HG03025 (cell line): Measurements from ENCODE around the gene TOMT.

Experiments used
- ATAC-seq: cut with Tn5 transposase; IDR thresholded peaks from one replicate; pipeline ENCODE4 v1.9.1; 2021; ENCODE audit warnings: mild to moderate bottlenecking, moderate library complexity; ENCODE audit not compliant: unreplicated experiment, low FRiP score

TOMT gene

DNA sequence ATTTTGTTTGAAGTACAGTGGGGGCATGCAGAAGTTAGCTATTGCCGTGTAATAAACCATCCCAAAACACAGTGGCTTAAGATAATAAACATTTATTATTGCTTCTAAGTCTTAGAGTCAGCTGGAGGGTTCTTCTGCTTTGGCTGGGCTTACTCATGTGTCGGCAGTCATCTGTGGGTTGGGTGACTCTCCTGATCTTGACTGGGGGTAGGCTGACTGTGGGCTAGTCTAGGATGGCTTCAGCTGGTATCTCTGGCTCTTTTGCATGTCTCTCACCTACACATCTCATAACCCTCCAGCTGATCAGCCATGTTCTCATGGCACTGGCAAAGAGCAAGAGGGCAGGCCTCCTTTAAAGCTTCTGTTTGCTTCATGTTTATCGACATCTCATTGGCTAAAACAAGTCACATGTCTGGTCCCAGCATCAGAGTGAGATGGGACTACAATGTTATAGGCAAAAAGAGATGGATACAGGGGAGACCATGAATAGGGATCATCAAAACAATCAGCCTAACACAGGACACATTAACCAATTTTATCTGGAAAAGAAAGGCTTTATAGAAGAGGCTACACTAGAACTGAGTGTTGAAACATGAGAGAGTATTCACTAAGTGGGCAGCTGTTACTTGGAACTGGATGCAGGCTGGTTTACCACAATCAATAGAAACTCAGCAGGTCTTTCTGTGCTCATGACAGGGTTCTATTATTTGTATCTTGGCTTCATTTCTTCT, 19.9 kb upstream of the TOMT start:
- ATAC-seq = no peak

DNA sequence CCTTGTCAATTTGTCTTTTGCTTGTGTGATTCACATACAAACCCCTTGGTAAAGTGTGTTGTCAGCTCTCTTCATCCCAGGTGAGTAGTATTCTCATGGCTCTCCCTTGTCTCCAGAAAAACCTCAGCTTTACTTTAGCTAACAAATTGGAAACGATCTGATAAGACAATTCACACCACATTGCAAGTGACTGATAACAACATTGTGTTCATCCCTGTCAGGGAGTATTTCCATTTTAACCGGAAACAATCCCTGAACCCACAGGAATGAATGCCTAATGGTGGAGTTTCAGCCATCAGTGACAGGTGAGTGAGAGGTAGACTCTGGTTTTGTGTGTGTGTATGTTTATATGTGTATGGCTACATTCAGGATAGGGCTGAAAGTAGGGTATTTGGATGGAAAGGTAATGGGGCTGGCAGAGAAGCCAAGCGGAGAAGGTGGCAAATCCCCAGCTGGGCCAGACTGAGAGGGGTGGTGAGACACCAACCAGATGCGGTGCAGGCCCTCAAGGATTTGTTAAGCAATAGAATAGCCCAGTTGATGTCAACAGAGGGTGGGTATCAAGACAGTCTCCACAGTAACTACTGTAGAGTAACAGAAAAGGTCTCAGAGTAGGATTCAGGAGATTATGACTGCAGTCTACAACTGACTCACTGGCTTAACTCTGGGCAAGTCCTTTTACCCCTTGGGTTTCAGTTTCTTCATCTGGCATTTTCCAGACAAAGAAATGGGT, 17.5 kb upstream of the TOMT start:
- no peak for ATAC-seq

DNA sequence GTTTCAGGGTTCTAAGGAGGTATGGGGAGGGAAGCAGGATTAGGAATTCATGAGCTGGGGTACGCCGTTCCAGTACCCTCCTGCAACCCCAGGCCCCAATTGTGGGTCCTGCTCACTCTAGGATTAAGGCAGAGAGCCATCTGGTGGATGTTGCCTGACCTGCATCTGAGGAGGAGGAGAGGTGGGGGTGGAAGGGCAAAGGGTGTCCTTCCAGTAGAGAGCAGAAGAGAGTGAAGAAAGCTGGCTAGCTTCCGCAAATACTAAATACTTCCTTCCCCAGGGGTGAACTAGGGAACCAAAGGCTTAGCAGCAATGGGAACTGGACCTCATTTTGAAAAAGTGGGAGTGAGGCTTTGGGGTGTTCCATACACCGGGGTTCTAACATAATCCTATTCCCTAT, 14.4 kb upstream of the TOMT start:
- ATAC-seq = no peak

DNA sequence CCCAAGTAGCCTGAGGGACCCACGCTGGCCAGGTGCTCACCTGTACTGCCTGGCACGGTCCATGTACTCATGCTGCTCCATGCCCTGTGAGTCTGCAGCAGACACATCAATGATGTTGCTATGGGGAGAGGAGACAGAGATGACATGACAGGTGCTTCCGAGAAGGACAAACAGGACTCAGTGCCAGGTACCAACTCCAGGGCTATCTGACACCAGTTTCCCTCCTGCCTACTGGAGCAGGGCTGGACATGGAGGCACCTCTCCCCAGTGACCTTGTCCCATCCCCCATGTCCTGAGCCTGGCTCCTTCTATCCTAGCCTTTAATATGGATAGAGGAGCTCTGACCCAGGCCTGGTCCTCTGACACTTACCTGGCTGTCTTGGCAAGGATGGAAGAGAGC, 7.0 kb upstream of the TOMT start:
- ATAC-seq = no peak

DNA sequence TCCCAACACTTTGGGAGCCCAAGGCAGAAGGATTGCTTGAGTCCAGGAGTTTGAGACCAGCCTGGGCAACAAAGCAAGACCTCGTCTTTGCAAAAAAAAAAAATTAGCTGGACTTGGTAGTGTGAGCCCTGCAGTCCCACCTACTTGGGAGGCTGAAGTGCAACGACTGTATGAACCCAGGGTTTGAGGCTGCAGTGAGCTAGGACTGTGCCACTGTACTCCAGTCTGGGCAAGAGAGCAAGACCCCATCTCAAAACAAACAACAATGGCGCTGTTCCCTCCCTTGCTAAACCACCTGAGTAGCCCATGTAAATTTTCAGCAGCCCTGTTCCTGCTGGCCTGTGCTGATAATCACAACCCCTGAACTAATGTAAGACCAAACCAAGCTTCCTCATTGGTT, 5.7 kb upstream of the TOMT start:
- ATAC-seq = no peak

DNA sequence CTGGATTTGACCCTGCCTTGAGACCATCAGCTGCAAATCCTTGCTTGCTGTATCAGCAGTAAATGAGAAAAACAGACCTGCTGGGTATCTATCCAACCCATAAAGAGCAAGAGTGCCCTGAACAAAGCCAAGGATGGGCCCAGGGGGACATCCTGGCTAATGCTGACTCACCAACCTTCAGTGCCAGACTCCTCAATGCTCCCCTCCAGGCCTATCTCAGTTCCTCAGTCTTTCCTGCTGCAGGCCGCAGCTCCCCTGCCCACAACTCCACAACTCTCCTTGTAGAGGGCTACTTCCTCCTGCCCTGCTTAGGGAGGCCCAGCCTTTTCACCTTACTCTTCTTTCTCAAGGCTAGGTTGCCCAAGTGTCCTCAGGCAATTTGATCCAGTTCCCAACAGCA, 5.3 kb upstream of the TOMT start:
- ATAC-seq = no peak

DNA sequence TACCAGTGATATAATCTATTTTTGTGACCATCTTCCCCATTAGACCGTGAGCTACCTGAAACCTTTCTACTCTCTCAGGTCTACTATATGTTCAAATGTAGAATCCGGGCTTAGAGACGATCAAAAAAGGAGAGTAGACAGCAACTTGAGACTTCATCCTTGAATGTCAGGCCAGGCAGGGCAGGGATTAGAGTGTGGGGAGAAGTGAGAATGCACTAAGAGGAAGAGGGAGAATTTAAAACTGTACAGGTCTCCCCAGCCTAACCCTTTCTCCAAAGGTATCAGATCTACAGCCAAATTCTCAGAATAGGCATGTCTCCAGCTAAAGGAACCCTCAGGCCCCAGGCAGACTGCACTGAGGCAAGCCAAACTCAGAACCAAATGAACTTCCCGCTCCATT, 3.6 kb upstream of the TOMT start:
- no peak for ATAC-seq

DNA sequence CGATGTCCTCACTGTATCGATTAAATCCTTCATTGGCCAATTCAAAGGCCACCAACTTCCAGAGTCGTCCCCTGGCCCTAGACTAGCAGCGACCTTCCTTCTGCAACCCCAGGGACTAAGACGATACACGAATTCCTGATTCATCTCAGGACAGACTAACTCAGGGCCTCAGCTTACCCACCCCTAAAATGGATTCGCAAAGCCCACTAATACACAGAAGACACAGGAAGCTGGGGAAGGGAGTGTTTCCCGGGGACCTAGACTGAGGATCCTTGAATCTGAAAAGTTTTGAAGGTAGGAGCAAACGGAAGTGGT, 3.1 kb upstream of the TOMT start:
- peak; percentile 3 for ATAC-seq

DNA sequence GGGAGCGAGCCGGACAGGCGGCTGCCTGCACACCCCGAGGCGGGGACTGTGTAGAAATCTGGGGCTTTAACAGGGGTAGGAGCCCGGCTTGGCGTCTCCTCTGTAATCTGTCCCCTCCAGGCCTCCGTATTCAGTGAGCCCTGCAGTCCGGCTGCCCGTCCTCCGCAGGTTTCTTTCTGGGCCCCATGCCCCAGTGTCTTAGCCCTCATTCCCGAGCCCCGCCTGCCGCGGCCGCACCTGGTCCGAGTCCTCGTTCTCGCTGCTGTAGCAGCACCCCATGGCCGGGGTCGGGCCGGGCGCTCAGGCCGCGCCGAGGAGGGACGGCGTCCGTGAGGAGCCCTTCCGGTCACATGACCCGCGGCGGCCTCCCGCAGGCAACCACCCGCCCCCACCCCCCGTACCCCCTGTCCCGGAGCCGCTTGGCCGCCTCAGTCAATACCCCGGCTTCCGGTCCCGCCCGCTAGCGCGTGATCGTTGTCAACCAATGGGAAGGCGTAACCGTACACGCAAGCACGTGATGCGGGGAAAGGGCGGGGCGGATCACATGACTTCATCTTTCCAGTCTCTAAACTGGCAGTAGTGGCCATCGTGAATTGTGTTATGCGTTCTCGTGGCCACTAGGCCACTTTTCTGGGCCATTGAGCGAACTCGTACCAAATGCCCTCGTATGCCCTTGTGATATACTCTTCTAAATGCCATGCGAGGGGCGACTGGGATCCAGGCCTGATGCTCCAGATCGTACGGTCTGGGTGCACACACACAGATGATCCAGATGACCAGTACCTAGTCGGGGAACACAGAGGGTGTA, 2.6 kb upstream of the TOMT start, which contains the start of gene LAMTOR1:
Gene LAMTOR1, minus strand, starts transcription at position 352 of the 808 bp plus-strand sequence. Its CDS starts 73 bp downstream, at position 279.
- ATAC-seq = peak; percentile 84

DNA sequence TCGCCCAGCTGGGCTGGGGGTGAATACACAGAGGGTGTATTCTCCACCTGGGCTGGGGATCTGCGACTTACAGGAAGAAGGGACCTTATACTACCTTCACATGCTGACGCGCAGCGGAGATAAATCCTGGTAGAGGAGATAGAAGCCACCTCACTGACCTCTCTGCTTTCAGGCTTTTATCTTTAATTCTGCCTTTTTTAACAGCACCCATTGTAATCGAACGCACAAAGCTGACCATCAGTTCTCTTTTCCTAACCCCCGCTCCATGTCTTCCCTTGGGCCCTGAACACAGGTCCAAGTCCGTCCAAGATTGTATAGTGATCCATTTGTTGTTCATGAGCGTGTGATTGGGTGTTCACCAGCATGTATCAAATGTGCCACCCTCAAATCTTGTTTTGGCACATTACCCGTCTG, 2.0 kb upstream of the TOMT start:
- ATAC-seq = no peak

DNA sequence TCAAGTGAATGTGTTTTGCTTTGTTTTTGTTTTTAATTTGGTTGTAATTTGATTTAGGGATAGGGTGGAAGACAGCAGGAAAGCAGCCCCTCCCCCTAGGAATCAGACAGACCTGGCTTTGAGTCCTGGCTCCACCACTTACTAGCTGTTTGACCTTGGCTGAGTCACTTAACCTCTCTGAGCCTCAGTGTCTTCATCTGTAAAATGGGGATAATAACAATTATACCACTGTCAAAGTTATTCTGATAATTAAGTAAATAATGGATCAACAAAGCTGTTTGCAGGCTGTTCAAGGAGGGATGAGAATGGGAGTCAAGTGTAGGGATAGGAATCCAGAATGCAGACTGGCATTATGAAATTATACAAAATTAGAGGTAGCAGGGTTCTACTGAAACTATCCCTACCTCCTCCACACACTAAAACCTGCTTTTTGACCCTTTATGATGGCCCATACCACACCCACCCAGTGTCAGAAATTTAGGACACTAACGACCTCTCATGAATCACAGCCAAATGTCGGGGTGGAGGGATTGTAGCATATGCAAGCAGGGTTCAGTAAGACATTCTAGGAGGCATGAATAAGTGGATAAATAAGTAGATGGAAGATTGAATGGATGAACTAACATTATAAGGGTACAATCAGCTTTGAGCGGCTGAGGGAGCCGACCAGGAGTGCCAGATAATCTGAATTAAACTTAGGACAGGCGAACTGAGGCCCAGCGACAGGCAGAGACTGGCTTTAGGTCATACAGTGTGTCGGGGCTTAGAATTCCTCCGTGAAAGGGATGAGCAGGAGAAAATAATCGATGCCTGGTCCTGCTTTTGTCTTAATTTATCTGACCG, 5.8 kb downstream of the TOMT start:
- ATAC-seq = no peak

DNA sequence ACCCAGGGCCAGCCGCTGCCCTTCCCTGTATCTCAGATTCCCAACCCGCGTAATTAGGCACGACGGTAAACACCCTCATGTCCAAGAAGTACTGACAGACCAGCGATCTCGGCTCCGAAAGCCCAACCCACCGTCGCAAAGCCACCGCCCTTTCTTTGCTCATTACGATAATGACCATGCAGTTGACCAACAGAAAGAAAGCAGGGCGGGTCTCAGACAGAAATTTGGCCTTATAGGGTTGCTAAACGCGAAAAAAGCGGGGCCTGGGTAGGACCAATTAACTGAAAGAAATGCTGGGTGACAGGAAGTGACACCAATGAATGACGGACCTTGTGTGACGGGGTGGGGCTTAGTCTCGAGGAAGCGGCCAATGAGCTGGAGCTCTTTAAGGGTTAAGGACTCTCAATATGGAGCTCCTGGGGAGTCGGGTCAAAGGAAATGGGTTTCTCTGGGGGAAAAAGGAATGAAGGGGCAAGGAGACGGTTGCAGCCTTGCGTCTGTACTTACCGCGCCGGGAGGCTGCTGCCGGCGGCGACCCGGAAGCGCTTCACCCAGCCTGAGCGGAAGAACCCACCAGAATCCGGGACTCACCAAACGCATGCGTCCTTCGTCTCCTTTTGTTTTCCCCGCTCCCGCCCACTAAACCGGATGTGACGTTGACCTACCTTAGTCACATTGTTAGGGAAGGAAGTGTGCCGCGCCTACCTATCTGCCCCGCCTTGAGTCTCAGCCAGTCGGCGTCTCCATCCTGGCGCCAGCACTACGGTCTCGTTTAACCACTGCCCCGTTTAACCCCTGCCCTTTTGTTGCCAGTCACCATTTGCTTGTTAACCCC, 6.6 kb downstream of the TOMT start, which contains the start of gene ANAPC15:
Gene ANAPC15, minus strand, starts transcription at position 553 of the 835 bp plus-strand sequence. CDS start 1,419 bp downstream, outside the sequence.
- ATAC-seq = peak; percentile 82

DNA sequence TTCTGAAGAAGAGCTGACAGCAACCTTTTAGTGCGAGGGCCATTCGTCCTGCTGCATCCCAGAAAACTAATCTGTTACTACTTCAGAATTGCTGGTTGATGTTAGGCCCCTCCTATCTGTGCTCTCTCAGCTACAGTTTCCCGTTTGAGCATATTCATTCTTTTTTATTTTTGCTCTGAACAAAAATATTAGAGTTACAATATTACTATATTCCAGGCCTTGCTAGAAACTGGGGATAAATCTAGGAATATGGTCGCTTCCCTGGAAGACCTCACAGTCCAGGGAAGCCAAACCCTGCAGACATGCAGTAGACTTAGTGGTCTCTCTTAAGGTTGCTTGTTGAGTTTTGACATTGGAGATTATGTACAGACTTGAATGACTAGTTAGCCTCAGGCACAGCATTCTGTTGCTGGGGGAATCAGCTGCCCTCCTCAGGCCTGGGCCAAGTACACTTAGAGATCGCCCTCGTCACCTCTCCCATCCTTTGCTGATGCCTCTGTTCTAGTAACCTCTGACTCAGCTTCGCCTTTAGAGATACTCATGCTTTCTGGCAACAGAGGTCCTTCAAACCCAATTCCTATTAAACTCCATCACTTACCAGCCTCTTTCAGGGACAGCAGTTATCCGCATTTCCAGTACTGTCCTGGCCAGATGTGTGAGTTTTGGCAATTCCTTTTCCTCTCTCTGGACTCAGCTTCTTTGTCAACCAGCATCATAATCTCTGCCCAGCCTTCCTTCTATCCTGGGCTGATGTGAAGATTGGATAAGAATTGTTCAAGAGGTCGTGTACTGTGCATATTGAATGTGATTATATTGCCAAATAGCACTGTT, 7.5 kb downstream of the TOMT start:
- ATAC-seq = no peak

DNA sequence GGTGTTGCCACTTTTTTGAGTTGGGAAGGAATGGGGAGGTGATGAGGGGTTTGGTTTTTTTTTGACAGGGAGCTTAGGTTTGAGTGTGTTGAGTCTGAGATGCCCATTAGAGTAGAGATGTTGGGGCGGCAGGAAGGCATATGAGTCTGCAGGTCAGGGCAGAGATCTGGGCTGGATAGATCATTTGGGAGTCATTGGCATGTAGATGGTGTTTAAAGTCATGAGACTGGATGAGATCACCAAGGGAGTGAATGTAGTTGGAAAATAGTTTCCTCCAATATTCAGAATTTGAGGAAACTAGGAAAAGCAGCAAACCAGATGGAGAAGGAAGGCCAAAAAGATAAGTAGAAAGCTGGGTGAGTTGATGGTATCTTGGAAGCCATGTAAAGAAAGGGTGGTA, 8.8 kb downstream of the TOMT start:
- ATAC-seq = no peak

DNA sequence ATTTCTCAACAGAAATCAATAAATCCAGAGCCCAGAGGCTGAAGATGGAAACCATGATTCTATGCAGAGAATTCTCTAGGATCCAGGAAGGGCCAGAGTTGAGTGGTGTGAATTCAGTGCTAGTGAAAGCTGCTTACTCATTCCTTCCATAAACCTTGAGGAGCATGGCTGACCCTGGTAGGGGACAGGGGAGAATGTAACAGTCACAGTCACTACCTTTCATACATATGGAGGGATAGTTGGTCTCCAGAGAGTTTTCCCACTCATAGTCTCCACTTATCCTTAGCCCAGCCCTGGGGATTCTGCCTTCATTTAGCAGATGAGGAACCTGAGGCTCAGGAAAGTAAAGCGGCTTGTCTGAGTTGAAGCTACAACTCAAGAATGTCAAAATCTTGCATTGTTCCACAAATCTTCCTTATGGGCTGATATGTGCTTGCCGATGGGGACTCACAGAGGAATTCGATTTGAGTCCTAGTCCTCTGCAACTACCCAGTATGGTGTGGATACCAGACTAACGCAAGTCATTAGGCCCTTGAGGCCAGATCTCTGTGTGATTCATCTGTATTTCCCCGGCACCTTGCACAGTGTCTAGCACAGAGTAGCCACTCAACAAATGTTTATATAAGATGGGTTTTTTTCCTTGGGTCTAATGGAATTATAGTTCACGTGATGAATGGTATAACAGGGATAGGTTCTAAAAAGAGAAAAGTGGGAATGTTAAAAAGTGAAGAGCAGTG, 10.5 kb downstream of the TOMT start:
- ATAC-seq = no peak

DNA sequence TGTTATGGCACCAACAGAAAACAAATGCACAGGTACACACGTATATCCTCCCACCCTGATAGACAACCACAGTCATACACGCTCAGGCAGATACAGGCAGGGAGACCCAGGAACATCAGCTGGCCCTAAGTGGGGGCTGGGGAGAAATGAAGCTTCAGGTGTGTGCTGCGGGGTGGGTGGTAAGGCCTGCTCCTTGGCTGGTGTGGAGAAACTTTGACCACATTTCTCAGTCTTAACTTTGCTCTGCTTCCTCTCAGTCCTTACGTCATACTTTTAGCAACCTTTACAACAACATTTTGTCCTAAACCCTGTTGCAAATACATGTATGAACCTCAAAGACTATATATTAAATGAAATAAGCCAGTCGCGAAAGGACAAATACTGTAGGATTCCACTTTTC, 13.5 kb downstream of the TOMT start:
- ATAC-seq = no peak

DNA sequence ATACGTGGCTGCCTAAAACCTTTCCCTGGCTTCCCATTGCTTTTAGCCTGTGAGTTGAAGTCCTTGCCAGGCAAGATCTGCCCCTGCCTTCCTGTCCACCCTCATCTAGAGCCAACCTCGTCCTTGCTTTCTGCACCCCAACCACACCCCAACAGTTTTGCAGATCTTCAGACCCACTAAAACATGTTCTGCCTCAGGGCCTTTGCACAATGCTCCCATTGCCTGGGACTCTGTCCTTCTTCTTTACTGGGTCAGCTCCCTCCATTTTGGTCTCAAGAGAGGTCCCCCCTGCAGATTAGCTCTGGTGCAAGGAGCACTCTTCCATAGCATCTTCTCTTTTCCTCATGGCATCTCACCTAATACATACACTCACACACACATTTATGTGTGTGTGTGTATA, 15.2 kb downstream of the TOMT start:
- ATAC-seq = no peak

DNA sequence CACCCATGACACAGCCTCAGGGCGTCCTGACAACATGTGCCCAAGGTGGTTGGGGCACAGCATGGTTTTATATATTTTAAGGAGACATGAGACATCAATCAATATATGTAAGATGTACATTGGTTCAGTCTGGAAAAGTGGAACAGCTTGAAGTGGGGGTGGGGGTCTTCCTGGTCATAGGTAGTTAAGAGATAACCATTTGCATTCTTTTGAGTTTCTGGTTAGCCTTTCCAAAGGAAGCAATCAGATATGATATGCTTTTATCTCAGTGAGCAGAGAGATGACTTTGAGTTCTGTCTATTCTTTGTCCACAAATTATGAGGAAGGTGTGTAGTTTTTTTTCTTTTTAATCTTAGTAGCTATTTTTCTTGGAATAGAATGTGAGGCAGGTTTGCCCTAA, 16.9 kb downstream of the TOMT start:
- ATAC-seq = no peak
